B cell (primary cell): Measurements from ENCODE around the gene MAPKBP1. TPM values are rescaled to one million over a fixed set of nuclear protein-coding genes. Genes with fewer than 3 reads are reported as not detected.

ENCODE experiments used
- ATAC-seq: fragments of 200-7000 bp; cut with Tn5 transposase; one replicate; pipeline ENCODE4 v1.10.0; 2021; ENCODE audit warnings: low read depth, mild to moderate bottlenecking, moderate number of reproducible peaks, moderate library complexity
- CTCF ChIA-PET: fragments of 350-600 bp; sonication (Branson Sonifier 250); formaldehyde crosslinking; loops from one replicate; lab custom pipeline; 2021; ENCODE audit warnings: antibody characterized with exemption, inconsistent platforms; lab: Charles Lee
- POLR2A ChIA-PET: fragments of 350-600 bp; sonication (Branson Sonifier 250); formaldehyde crosslinking; loops from one replicate; lab custom pipeline; 2021; ENCODE audit warnings: antibody characterized with exemption; lab: Charles Lee
- DNase-seq: peaks from one replicate; pipeline ENCODE4 v3.0.0; 2013
- H2AFZ ChIP-seq: 2 replicates; pipeline ENCODE4 v1.6.1; 2012; ENCODE audit warnings: mild to moderate bottlenecking, low read depth, low read length; ENCODE audit not compliant: insufficient read depth, poor library complexity, severe bottlenecking
- H3K27ac ChIP-seq, 2 donors: 1 replicate in 1 of 2; 2 replicates in 1 of 2; pipeline ENCODE4 v1.5.1; 2012 to 2013; ENCODE audit warnings: low read length in 2 of 2, mild to moderate bottlenecking in 2 of 2, moderate library complexity in 1 of 2
- H3K27me3 ChIP-seq, 4 experiments: fragments of 200-600 bp in 1 of 4; sonication (generic) in 1 of 4; replicated peaks in 1 of 4; 1 replicate in 2 of 4; 2 replicates in 2 of 4; pipeline versions ENCODE4 v1.6.1 to v1.7.0; 2013 to 2016; ENCODE audit warnings: low read length in 3 of 4, mild to moderate bottlenecking in 2 of 4, mixed read lengths in 1 of 4, moderate library complexity in 1 of 4; ENCODE audit not compliant: insufficient read depth in 4 of 4, control insufficient read depth in 3 of 4; ENCODE audit errors: control extremely low read depth in 1 of 4
- H3K36me3 ChIP-seq, 2 experiments: replicated peaks in 1 of 2; 1 replicate in 1 of 2; 2 replicates in 1 of 2; pipeline versions ENCODE4 v1.6.1 to v1.7.1; 2013; ENCODE audit warnings: low read length in 1 of 2; ENCODE audit not compliant: insufficient read depth in 2 of 2, control insufficient read depth in 1 of 2; ENCODE audit errors: control extremely low read depth in 1 of 2, extremely low read depth in 1 of 2
- H3K4me1 ChIP-seq, 2 donors: fragments of 200-600 bp in 1 of 2; sonication (generic) in 1 of 2; 1 replicate in 1 of 2; 2 replicates in 1 of 2; pipeline versions ENCODE4 v1.5.1 to v1.6.1; 2013 to 2017; ENCODE audit warnings: low read length in 2 of 2; ENCODE audit not compliant: control insufficient read depth in 2 of 2, insufficient read depth in 2 of 2
- H3K4me2 ChIP-seq: replicated peaks from 2 replicates; pipeline ENCODE3; 2012; ENCODE audit warnings: mild to moderate bottlenecking, low read depth, low read length; ENCODE audit not compliant: poor library complexity, severe bottlenecking
- H3K4me3 ChIP-seq, 5 experiments: fragments of 200-600 bp in 1 of 5; sonication (generic) in 1 of 5; 1 replicate in 3 of 5; 2 replicates in 2 of 5; pipeline versions ENCODE4 v1.5.1 to v1.7.0; 2011 to 2016; ENCODE audit warnings: low read length in 4 of 5, mild to moderate bottlenecking in 4 of 5, low read depth in 2 of 5, control low read depth in 1 of 5, moderate library complexity in 1 of 5; ENCODE audit not compliant: insufficient read depth in 1 of 5; ENCODE audit errors: control extremely low read depth in 1 of 5, extremely low read depth in 1 of 5
- H3K79me2 ChIP-seq: fragments of 200-600 bp; sonication (generic); one replicate; pipeline ENCODE4 v1.6.0; 2016; ENCODE audit warnings: low read length; ENCODE audit not compliant: control insufficient read depth, insufficient read depth
- H3K9ac ChIP-seq: fragments of 200-600 bp; sonication (generic); 2 replicates; pipeline ENCODE4 v1.6.1; 2017; ENCODE audit warnings: mild to moderate bottlenecking, low read length, moderate library complexity
- H3K9me3 ChIP-seq, 3 donors: one replicate each; pipeline versions ENCODE4 v1.6.1 to v1.7.1; 2013; ENCODE audit warnings: low read length in 2 of 3; ENCODE audit not compliant: control insufficient read depth in 2 of 3, insufficient read depth in 1 of 3; ENCODE audit errors: control extremely low read depth in 1 of 3
- H4K20me1 ChIP-seq: 2 replicates; pipeline ENCODE4 v1.6.0; 2012; ENCODE audit warnings: mild to moderate bottlenecking, low read length; ENCODE audit not compliant: insufficient read depth, control insufficient read depth, poor library complexity, severe bottlenecking
- H3K27ac Mint-ChIP-seq: one replicate; pipeline ENCODE4 v1.8.0; 2021; ENCODE audit warnings: mixed read lengths
- H3K27me3 Mint-ChIP-seq: one replicate; pipeline ENCODE4 v1.8.0; 2021; ENCODE audit warnings: mixed read lengths
- H3K4me1 Mint-ChIP-seq: one replicate; pipeline ENCODE4 v1.8.0; 2021; ENCODE audit warnings: mixed read lengths
- H3K4me3 Mint-ChIP-seq: one replicate; pipeline ENCODE4 v1.8.0; 2021; ENCODE audit warnings: mixed read lengths
- H3K9me3 Mint-ChIP-seq: one replicate; pipeline ENCODE4 v1.8.0; 2022; ENCODE audit warnings: mixed read lengths; ENCODE audit not compliant: insufficient read depth
- CTCF ChIP-seq: fragments of 200-600 bp; IDR thresholded peaks from one replicate; pipeline ENCODE4 v1.8.0; 2022; ENCODE audit warnings: antibody characterized with exemption, mild to moderate bottlenecking
- EZH2 ChIP-seq: IDR thresholded peaks from 2 replicates; pipeline ENCODE4 v1.6.1; 2012; ENCODE audit warnings: borderline replicate concordance, low read depth, mild to moderate bottlenecking, moderate library complexity, low read length; ENCODE audit not compliant: insufficient read depth, poor library complexity, severe bottlenecking
- WGBS: methylation state at CpG from one replicate; pipeline ENCODE4 v1.1.5; 2013; ENCODE audit warnings: missing lambda C conversion rate; ENCODE audit not compliant: insufficient coverage; 5-methylcytosine and 5-hydroxymethylcytosine counted together
- intact Hi-C: fragments of 100-400 bp; cut with micrococcal nuclease; formaldehyde crosslinking; loops from one replicate; pipeline ENCODE4 v1.10.0; 2022
- polyA plus RNA-seq: library from polyadenylated mRNA; depleted of rRNA; stranded (reverse); fragments of >200 nt; gene quantifications from 2 replicates; pipeline ENCODE4 v1.2.3, GENCODE V29; 2012
- total RNA-seq, 2 donors: library from RNA; stranded (reverse); fragments of 120-200 nt in 1 of 2; gene quantifications; 1 replicate in 1 of 2; 2 replicates in 1 of 2; pipeline versions ENCODE4 v1.2.3 to v1.2.4, GENCODE V29; 2013 to 2022

MAPKBP1 gene
- total and polyA plus RNA-seq, 2 donors (not counting 1 experiment from before 2014, with no cell fraction given), result 14.1 to 59.2 TPM

DNA sequence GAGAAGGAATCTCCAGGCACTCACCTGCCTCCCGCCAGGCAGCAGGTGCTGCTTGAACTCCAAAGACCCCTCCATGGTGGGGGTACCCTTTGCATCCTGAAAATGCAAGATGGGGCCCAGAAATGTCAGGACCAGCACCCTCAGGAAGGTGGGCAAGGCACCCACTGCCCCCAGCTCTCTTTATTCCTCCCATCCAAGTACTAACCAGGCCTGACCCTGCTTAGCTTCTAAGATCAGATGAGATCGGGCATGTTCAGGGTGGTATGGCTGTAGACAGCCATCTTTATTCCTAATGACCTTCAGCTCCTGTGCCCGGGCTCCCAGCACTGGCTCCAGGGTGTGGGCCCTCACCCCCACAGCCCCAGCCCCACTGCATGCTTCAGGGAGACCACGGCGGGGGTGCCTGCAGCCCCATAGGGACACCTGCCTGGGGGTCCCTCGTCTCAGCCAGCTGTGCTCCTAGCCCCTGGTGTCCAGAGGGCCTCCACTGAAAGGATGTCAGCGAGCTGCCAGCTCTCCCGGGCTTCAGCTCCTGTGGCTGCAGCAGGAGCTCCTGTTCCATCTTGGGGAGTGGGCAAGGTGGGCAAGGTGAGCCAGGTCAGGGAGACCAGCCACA lies 77.6 kb downstream of the MAPKBP1 start:
- no peak overlapping the region for H3K27ac Mint-ChIP-seq
- 96% methylated on average over 6 of the region's 8 CpGs for whole genome bisulfite sequencing

More for the DNA sequence above, 77.6 kb downstream of the MAPKBP1 start:
- CTCF ChIA-PET, result interaction anchor here (1.1 to 1.9 kb wide), 3 partner anchors 9 to 53 kb away, joined by 3 to 7 read pairs (median 3); no protein-coding TSS in a partner anchor
- no peak overlapping the region for H3K4me3 ChIP-seq
- no peak overlapping the region for H3K9ac ChIP-seq
- peaks cover 0 to 14% of the 10 kb centered on the region in 2 experiments for H3K36me3 ChIP-seq
- H2AFZ ChIP-seq, result no peak overlapping the region
- no peaks in the 10 kb centered on the region for H3K27me3 Mint-ChIP-seq
- no peaks in the 10 kb centered on the region for H3K9me3 ChIP-seq
- peaks cover 0 to 4% (median 0%) of the 10 kb centered on the region in 4 experiments for H3K27me3 ChIP-seq
- ATAC-seq, result no peak
- H4K20me1 ChIP-seq, result no peaks in the 10 kb centered on the region
- intact Hi-C loops, result no loop called here
- no peaks in the 10 kb centered on the region for H3K4me1 ChIP-seq
- H3K4me3 Mint-ChIP-seq, result no peak overlapping the region
- H3K79me2 ChIP-seq, result no peaks in the 10 kb centered on the region
- DNase-seq, result no peak
- H3K4me1 Mint-ChIP-seq, result peaks cover 2% of the 10 kb centered on the region
- POLR2A ChIA-PET, result no interaction called here
- H3K27ac ChIP-seq, result no peak overlapping the region
- no peak overlapping the region for H3K4me2 ChIP-seq
- no peak for TF ChIP-seq CTCF
- TF ChIP-seq EZH2, result no peak
- no peaks in the 10 kb centered on the region for H3K9me3 Mint-ChIP-seq
